Ishikawa (cell line): ENCODE measurements around the gene EDNRA.

Source experiments
- CEBPB ChIP-seq: IDR thresholded peaks from 2 replicates; pipeline ENCODE4 v1.6.1; 2012
- CREB1 ChIP-seq: IDR thresholded peaks from 2 replicates; pipeline ENCODE4 v1.6.1; 2012; ENCODE audit warnings: low read depth
- EGR1 ChIP-seq: IDR thresholded peaks from 2 replicates; pipeline ENCODE4 v1.6.1; 2012
- EP300 ChIP-seq: IDR thresholded peaks from 2 replicates; pipeline ENCODE4 v1.6.1; 2012; ENCODE audit warnings: borderline replicate concordance
- FOXM1 ChIP-seq: IDR thresholded peaks from 2 replicates; pipeline ENCODE4 v1.6.1; 2012; ENCODE audit warnings: low read depth, borderline replicate concordance
- MAX ChIP-seq: IDR thresholded peaks from 2 replicates; pipeline ENCODE4 v1.6.1; 2012
- NFIC ChIP-seq: IDR thresholded peaks from 2 replicates; pipeline ENCODE4 v1.6.1; 2012
- REST ChIP-seq: IDR thresholded peaks from 2 replicates; pipeline ENCODE4 v1.6.1; 2012; ENCODE audit warnings: low read depth, mild to moderate bottlenecking
- TAF1 ChIP-seq: IDR thresholded peaks from 2 replicates; pipeline ENCODE4 v1.6.1; 2012; ENCODE audit warnings: low read depth, mild to moderate bottlenecking
- TCF12 ChIP-seq: IDR thresholded peaks from 2 replicates; pipeline ENCODE4 v1.6.1; 2012; ENCODE audit warnings: low read depth
- TEAD4 ChIP-seq: IDR thresholded peaks from 2 replicates; pipeline ENCODE4 v1.6.1; 2012
- USF1 ChIP-seq: IDR thresholded peaks from 2 replicates; pipeline ENCODE4 v1.6.1; 2012
- YY1 ChIP-seq: IDR thresholded peaks from 2 replicates; pipeline ENCODE4 v1.6.1; 2012; ENCODE audit warnings: low read depth
- ZBTB7A ChIP-seq: IDR thresholded peaks from 2 replicates; pipeline ENCODE4 v1.6.1; 2012; ENCODE audit warnings: low read depth

EDNRA gene

GRCh38 chr4:147479376-147479775 lies 1.5 kb upstream of the EDNRA start:
- TF ChIP-seq EGR1: no peak
- no peak for TF ChIP-seq REST
- no peak for TF ChIP-seq NFIC
- TF ChIP-seq USF1: no peak

GRCh38 chr4:147479786-147480185 lies 1.1 kb upstream of the EDNRA start:
- no peak for TF ChIP-seq REST
- no peak for TF ChIP-seq TEAD4
- no peak for TF ChIP-seq ZBTB7A

- no peak for TF ChIP-seq TCF12
- TF ChIP-seq EGR1: no peak
- no peak for TF ChIP-seq TAF1
- TF ChIP-seq ZBTB7A: no peak
- no peak for TF ChIP-seq NFIC
- no peak for TF ChIP-seq TEAD4
- TF ChIP-seq CEBPB: no peak
- TF ChIP-seq REST: no peak
- no peak for TF ChIP-seq YY1
- no peak for TF ChIP-seq CREB1
- no peak for TF ChIP-seq MAX
- no peak for TF ChIP-seq USF1
These were observed 401 bp upstream of the EDNRA start for GRCh38 chr4:147480502-147480890.

- TF ChIP-seq MAX: no peak
- TF ChIP-seq CEBPB: no peak
- no peak for TF ChIP-seq NFIC
- TF ChIP-seq TEAD4: no peak
- TF ChIP-seq REST: no peak
- TF ChIP-seq TAF1: no peak
- TF ChIP-seq ZBTB7A: no peak
- TF ChIP-seq CREB1: no peak
- TF ChIP-seq YY1: no peak
- no peak for TF ChIP-seq EGR1
- no peak for TF ChIP-seq USF1
- no peak for TF ChIP-seq FOXM1
- no peak for TF ChIP-seq EP300
- TF ChIP-seq TCF12: no peak
These were observed 746 bp downstream of the EDNRA start for GRCh38 chr4:147481577-147482109.
